Measurements from ENCODE around the gene FBLN1.

The FBLN1 gene

GRCh38 chr22:45496451-45496941, 6.2 kb upstream of the FBLN1 start:
- in situ Hi-C loops (cut with HindIII; ENCODE audit: low pct_ligation_motif_present, low pct_unique_long_range_greater_than_20kb, low sequenced_read_pairs) = no loop called here

GRCh38 chr22:45497351-45498145, 5.1 kb upstream of the FBLN1 start:
- in situ Hi-C loops (cut with HindIII; ENCODE audit: low pct_ligation_motif_present, low pct_unique_long_range_greater_than_20kb, low sequenced_read_pairs) = no loop called here
- no peak for DNase-seq

More at GRCh38 chr22:45496451-45496941, 6.2 kb upstream of the FBLN1 start:
- no peak for DNase-seq

GRCh38 chr22:45499746-45500145, 2.9 kb upstream of the FBLN1 start:
- no peak for DNase-seq
- in situ Hi-C loops (cut with HindIII; ENCODE audit: low pct_ligation_motif_present, low pct_unique_long_range_greater_than_20kb, low sequenced_read_pairs) = no loop called here

- DNase-seq = no peak
- in situ Hi-C loops (cut with HindIII; ENCODE audit: low pct_ligation_motif_present, low pct_unique_long_range_greater_than_20kb, low sequenced_read_pairs) = no loop called here
Measured at GRCh38 chr22:45503050-45503815, 550 bp downstream of the FBLN1 start.

GRCh38 chr22:45503816-45504372, 1.2 kb downstream of the FBLN1 start:
- no peak for DNase-seq
- in situ Hi-C loops (cut with HindIII; ENCODE audit: low pct_ligation_motif_present, low pct_unique_long_range_greater_than_20kb, low sequenced_read_pairs) = no loop called here

GRCh38 chr22:45504373-45505341, 2.0 kb downstream of the FBLN1 start:
- no peak for DNase-seq
- in situ Hi-C loops (cut with HindIII; ENCODE audit: low pct_ligation_motif_present, low pct_unique_long_range_greater_than_20kb, low sequenced_read_pairs) = no loop called here

- in situ Hi-C loops (cut with HindIII; ENCODE audit: low pct_ligation_motif_present, low pct_unique_long_range_greater_than_20kb, low sequenced_read_pairs) = no loop called here
Measured at GRCh38 chr22:45505991-45506747, 3.5 kb downstream of the FBLN1 start.

GRCh38 chr22:45506816-45507360, 4.2 kb downstream of the FBLN1 start:
- no peak for DNase-seq
- in situ Hi-C loops (cut with HindIII; ENCODE audit: low pct_ligation_motif_present, low pct_unique_long_range_greater_than_20kb, low sequenced_read_pairs) = no loop called here

More at GRCh38 chr22:45505991-45506747, 3.5 kb downstream of the FBLN1 start:
- DNase-seq = no peak

- in situ Hi-C loops (cut with HindIII; ENCODE audit: low pct_ligation_motif_present, low pct_unique_long_range_greater_than_20kb, low sequenced_read_pairs) = no loop called here
- DNase-seq = no peak
Measured at GRCh38 chr22:45507798-45508197, 5.1 kb downstream of the FBLN1 start.

- DNase-seq = no peak
- in situ Hi-C loops (cut with HindIII; ENCODE audit: low pct_ligation_motif_present, low pct_unique_long_range_greater_than_20kb, low sequenced_read_pairs) = no loop called here
Measured at GRCh38 chr22:45508814-45509213, 6.1 kb downstream of the FBLN1 start.

GRCh38 chr22:45510376-45511232, 7.9 kb downstream of the FBLN1 start:
- DNase-seq = no peak
- in situ Hi-C loops (cut with HindIII; ENCODE audit: low pct_ligation_motif_present, low pct_unique_long_range_greater_than_20kb, low sequenced_read_pairs) = no loop called here

- no peak for DNase-seq
- in situ Hi-C loops (cut with HindIII; ENCODE audit: low pct_ligation_motif_present, low pct_unique_long_range_greater_than_20kb, low sequenced_read_pairs) = no loop called here
Measured at GRCh38 chr22:45511847-45512261, 9.2 kb downstream of the FBLN1 start.

- no peak for DNase-seq
- in situ Hi-C loops (cut with HindIII; ENCODE audit: low pct_ligation_motif_present, low pct_unique_long_range_greater_than_20kb, low sequenced_read_pairs) = no loop called here
Measured at GRCh38 chr22:45512363-45512762, 9.7 kb downstream of the FBLN1 start.

GRCh38 chr22:45515676-45516075, 13.0 kb downstream of the FBLN1 start:
- no peak for DNase-seq
- in situ Hi-C loops (cut with HindIII; ENCODE audit: low pct_ligation_motif_present, low pct_unique_long_range_greater_than_20kb, low sequenced_read_pairs) = no loop called here

- DNase-seq = no peak
- in situ Hi-C loops (cut with HindIII; ENCODE audit: low pct_ligation_motif_present, low pct_unique_long_range_greater_than_20kb, low sequenced_read_pairs) = no loop called here
Measured at GRCh38 chr22:45516163-45516562, 13.5 kb downstream of the FBLN1 start.

GRCh38 chr22:45516923-45517675, 14.4 kb downstream of the FBLN1 start:
- in situ Hi-C loops (cut with HindIII; ENCODE audit: low pct_ligation_motif_present, low pct_unique_long_range_greater_than_20kb, low sequenced_read_pairs) = no loop called here
- DNase-seq = no peak

Data from ACHN (cell line).